HG02623 (cell line): ENCODE data around the gene GRIK4.

ENCODE experiments used
- ATAC-seq: cut with Tn5 transposase; IDR thresholded peaks from one replicate; pipeline ENCODE4 v1.9.1; 2021; ENCODE audit warnings: moderate library complexity; ENCODE audit not compliant: unreplicated experiment

The GRIK4 gene

GRCh38 chr11:120659076-120659475, 147.5 kb downstream of the GRIK4 start:
- ATAC-seq, result no peak

- ATAC-seq, result no peak
Measured at GRCh38 chr11:120660024-120660565, 148.5 kb downstream of the GRIK4 start.

- no peak for ATAC-seq
Measured at GRCh38 chr11:120662071-120662676, 150.6 kb downstream of the GRIK4 start.

GRCh38 chr11:120663142-120663541, 151.6 kb downstream of the GRIK4 start:
- ATAC-seq, result no peak

GRCh38 chr11:120666121-120666639, 154.6 kb downstream of the GRIK4 start:
- no peak for ATAC-seq

GRCh38 chr11:120667281-120667680, 155.7 kb downstream of the GRIK4 start:
- no peak for ATAC-seq

GRCh38 chr11:120667934-120668333, 156.4 kb downstream of the GRIK4 start:
- no peak for ATAC-seq

GRCh38 chr11:120668537-120668936, 157.0 kb downstream of the GRIK4 start:
- no peak for ATAC-seq

GRCh38 chr11:120674542-120674941, 163.0 kb downstream of the GRIK4 start:
- ATAC-seq, result no peak

- ATAC-seq, result no peak
Measured at GRCh38 chr11:120675171-120675570, 163.6 kb downstream of the GRIK4 start.

GRCh38 chr11:120676991-120677390, 165.4 kb downstream of the GRIK4 start:
- ATAC-seq, result no peak

GRCh38 chr11:120680322-120680721, 168.8 kb downstream of the GRIK4 start:
- ATAC-seq, result no peak

GRCh38 chr11:120681434-120682331, 170.1 kb downstream of the GRIK4 start:
- no peak for ATAC-seq

GRCh38 chr11:120682332-120682649, 170.7 kb downstream of the GRIK4 start:
- ATAC-seq, result no peak

GRCh38 chr11:120682866-120683265, 171.3 kb downstream of the GRIK4 start:
- ATAC-seq, result no peak

GRCh38 chr11:120686516-120686915, 175.0 kb downstream of the GRIK4 start:
- ATAC-seq, result no peak

- no peak for ATAC-seq
Measured at GRCh38 chr11:120688163-120688562, 176.6 kb downstream of the GRIK4 start.

- no peak for ATAC-seq
Measured at GRCh38 chr11:120689596-120690275, 178.2 kb downstream of the GRIK4 start.

- ATAC-seq, result no peak
Measured at GRCh38 chr11:120690406-120690805, 178.9 kb downstream of the GRIK4 start.

- ATAC-seq, result no peak
Measured at GRCh38 chr11:120694726-120695125, 183.2 kb downstream of the GRIK4 start.

- no peak for ATAC-seq
Measured at GRCh38 chr11:120695426-120695825, 183.9 kb downstream of the GRIK4 start.
